HepG2 (cell line): ENCODE measurements around the gene ZDHHC14. TPM values are rescaled to one million over a fixed set of nuclear protein-coding genes. Genes with fewer than 3 reads are reported as not detected.

Experiments used
- FOSL1 ChIP-seq: sonication (generic); formaldehyde crosslinking; IDR thresholded peaks from 2 replicates; pipeline ENCODE4 v1.9.0; 2021; ENCODE audit warnings: missing genetic modification reagents, borderline replicate concordance
- FOSL2 ChIP-seq: sonication (generic); formaldehyde crosslinking; IDR thresholded peaks from 2 replicates; pipeline ENCODE4 v1.4.0; 2020; ENCODE audit warnings: missing genetic modification reagents
- HDAC1 ChIP-seq: sonication (generic); formaldehyde crosslinking; IDR thresholded peaks from 2 replicates; pipeline ENCODE4 v1.5.1; 2020; ENCODE audit warnings: mild to moderate bottlenecking, missing genetic modification reagents
- KDM3A ChIP-seq: IDR thresholded peaks from 2 replicates; pipeline ENCODE4 v1.6.1; 2018; ENCODE audit warnings: low read depth, missing compliant biosample characterization
- MIER2 ChIP-seq: IDR thresholded peaks from 2 replicates; pipeline ENCODE4 v1.6.1; 2016; ENCODE audit warnings: missing biosample characterization, missing genetic modification reagents
- SIN3B ChIP-seq: fragments of 150-350 bp; IDR thresholded peaks from 2 replicates; pipeline ENCODE4 v1.6.1; 2014; ENCODE audit warnings: low read length
- SP140L ChIP-seq: sonication (generic); formaldehyde crosslinking; IDR thresholded peaks from 2 replicates; pipeline ENCODE4 v1.4.0; 2020; ENCODE audit warnings: missing genetic modification reagents, borderline replicate concordance
- ZNF225 ChIP-seq: sonication (generic); formaldehyde crosslinking; IDR thresholded peaks from 2 replicates; pipeline ENCODE4 v1.4.0; 2020; ENCODE audit warnings: mild to moderate bottlenecking, missing genetic modification reagents
- ZSCAN20 ChIP-seq: sonication (generic); formaldehyde crosslinking; IDR thresholded peaks from 2 replicates; pipeline ENCODE4 v1.4.0; 2020; ENCODE audit warnings: missing genetic modification reagents, mild to moderate bottlenecking, borderline replicate concordance
- polyA plus RNA-seq, 8 experiments: library from polyadenylated mRNA; depleted of rRNA in 3 of 8; stranded (reverse) in 7 of 8; unstranded in 1 of 8; fragments of >200 nt; fragmentation: Illumina TruSeq in 4 of 8; extraction: Trizol in 4 of 8; gene quantifications; 2 replicates each; pipeline versions ENCODE4 v1.2.1 to v1.2.3, GENCODE V29; 2011 to 2016; ENCODE audit warnings: low read depth in 4 of 8, missing spikeins in 1 of 8, mixed read lengths in 1 of 8; ENCODE audit not compliant: insufficient read depth in 1 of 8
- total RNA-seq, 5 experiments: library from RNA; depleted of rRNA; stranded (reverse); fragments of >200 nt; fragmentation: Illumina TruSeq; extraction: Trizol; gene quantifications; 2 replicates each; pipeline ENCODE4 v1.2.3, GENCODE V29; 2016; ENCODE audit warnings: low read depth in 1 of 5
- TF ChIP-seq, protein P1 (sequence below): sonication (generic); formaldehyde crosslinking; IDR thresholded peaks from 2 replicates; pipeline ENCODE4 v1.4.0; 2020; ENCODE audit warnings: mild to moderate bottlenecking, missing genetic modification reagents
- TF ChIP-seq, protein P2 (sequence below): sonication (generic); formaldehyde crosslinking; IDR thresholded peaks from 2 replicates; pipeline ENCODE4 v1.4.0; 2020; ENCODE audit warnings: missing genetic modification reagents, borderline replicate concordance
- TF ChIP-seq, protein P3 (sequence below): sonication (generic); formaldehyde crosslinking; IDR thresholded peaks from 2 replicates; pipeline ENCODE4 v1.5.0; 2020; ENCODE audit warnings: missing genetic modification reagents, mild to moderate bottlenecking, borderline replicate concordance
- TF ChIP-seq, protein P4 (sequence below): sonication (generic); formaldehyde crosslinking; IDR thresholded peaks from 2 replicates; pipeline ENCODE4 v1.8.1; 2023; ENCODE audit warnings: missing genetic modification reagents, inconsistent platforms, borderline replicate concordance
- TF ChIP-seq, protein P5 (sequence below): sonication (generic); formaldehyde crosslinking; conservative IDR thresholded peaks from 2 replicates; pipeline ENCODE4 v1.8.0; 2022; ENCODE audit warnings: missing genetic modification reagents
- TF ChIP-seq, protein P6 (sequence below): sonication (generic); formaldehyde crosslinking; IDR thresholded peaks from 2 replicates; pipeline ENCODE4 v1.4.0; 2020; ENCODE audit warnings: missing genetic modification reagents, borderline replicate concordance

The ZDHHC14 gene
- total and polyA plus RNA-seq, 2 of the 13 experiments (the other 11 are each of a cell fraction or from before 2014, with no cell fraction given) = 3.7 to 9.5 TPM

DNA sequence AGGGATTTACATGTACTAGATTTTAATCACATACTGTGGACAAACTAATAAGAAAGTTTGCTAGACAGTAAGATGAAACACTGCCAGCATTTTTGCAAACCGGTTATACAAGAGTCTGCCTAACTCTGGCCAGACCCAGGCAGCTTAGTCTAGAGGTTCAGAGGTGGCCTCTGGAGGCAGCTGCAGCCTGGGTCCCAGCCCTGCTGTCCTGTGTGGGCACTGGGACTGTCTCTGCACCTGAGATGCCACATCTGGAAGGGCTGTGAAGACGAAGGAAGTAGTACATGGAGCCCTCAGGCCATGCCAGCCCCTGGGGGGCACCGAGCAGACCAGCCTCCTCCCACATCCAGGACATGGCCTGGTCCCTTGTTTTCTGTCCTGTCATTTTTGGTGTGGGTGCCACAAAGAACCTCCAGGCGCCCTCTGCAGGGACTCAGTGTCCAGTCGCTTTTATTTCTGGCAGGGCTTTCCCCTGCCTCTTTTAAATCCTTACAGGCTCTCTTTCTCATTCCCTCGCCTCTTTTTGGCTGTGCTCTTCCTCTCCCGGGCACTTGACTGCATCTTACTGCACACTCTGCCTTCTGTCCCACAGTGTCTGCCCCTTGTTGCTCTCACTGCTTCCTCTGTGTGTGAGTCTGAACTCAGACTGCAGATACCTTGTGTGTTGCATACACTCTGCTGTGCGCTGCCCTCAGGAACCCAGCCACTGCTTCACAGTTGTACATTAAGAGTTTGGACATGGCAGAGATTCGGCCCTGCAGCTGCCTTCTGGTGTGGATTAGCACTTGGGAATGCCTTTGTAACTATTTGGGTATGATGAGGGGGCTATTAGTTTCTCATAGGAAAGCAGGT, 216.7 kb downstream of the ZDHHC14 start (continued):
- TF ChIP-seq, protein P1, sequence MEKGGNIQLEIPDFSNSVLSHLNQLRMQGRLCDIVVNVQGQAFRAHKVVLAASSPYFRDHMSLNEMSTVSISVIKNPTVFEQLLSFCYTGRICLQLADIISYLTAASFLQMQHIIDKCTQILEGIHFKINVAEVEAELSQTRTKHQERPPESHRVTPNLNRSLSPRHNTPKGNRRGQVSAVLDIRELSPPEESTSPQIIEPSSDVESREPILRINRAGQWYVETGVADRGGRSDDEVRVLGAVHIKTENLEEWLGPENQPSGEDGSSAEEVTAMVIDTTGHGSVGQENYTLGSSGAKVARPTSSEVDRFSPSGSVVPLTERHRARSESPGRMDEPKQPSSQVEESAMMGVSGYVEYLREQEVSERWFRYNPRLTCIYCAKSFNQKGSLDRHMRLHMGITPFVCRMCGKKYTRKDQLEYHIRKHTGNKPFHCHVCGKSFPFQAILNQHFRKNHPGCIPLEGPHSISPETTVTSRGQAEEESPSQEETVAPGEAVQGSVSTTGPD (CRISPR knock-in tag) = no peak
- TF ChIP-seq, protein P2, sequence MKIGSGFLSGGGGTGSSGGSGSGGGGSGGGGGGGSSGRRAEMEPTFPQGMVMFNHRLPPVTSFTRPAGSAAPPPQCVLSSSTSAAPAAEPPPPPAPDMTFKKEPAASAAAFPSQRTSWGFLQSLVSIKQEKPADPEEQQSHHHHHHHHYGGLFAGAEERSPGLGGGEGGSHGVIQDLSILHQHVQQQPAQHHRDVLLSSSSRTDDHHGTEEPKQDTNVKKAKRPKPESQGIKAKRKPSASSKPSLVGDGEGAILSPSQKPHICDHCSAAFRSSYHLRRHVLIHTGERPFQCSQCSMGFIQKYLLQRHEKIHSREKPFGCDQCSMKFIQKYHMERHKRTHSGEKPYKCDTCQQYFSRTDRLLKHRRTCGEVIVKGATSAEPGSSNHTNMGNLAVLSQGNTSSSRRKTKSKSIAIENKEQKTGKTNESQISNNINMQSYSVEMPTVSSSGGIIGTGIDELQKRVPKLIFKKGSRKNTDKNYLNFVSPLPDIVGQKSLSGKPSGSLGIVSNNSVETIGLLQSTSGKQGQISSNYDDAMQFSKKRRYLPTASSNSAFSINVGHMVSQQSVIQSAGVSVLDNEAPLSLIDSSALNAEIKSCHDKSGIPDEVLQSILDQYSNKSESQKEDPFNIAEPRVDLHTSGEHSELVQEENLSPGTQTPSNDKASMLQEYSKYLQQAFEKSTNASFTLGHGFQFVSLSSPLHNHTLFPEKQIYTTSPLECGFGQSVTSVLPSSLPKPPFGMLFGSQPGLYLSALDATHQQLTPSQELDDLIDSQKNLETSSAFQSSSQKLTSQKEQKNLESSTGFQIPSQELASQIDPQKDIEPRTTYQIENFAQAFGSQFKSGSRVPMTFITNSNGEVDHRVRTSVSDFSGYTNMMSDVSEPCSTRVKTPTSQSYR (CRISPR knock-in tag) = no peak
- TF ChIP-seq, protein P3, sequence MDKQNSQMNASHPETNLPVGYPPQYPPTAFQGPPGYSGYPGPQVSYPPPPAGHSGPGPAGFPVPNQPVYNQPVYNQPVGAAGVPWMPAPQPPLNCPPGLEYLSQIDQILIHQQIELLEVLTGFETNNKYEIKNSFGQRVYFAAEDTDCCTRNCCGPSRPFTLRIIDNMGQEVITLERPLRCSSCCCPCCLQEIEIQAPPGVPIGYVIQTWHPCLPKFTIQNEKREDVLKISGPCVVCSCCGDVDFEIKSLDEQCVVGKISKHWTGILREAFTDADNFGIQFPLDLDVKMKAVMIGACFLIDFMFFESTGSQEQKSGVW (CRISPR knock-in tag) = no peak
- TF ChIP-seq ZSCAN20 (CRISPR knock-in tag) = 0 out of 2 replicates have a peak, but pooled peaks have one; percentile 9
- TF ChIP-seq, protein P4, sequence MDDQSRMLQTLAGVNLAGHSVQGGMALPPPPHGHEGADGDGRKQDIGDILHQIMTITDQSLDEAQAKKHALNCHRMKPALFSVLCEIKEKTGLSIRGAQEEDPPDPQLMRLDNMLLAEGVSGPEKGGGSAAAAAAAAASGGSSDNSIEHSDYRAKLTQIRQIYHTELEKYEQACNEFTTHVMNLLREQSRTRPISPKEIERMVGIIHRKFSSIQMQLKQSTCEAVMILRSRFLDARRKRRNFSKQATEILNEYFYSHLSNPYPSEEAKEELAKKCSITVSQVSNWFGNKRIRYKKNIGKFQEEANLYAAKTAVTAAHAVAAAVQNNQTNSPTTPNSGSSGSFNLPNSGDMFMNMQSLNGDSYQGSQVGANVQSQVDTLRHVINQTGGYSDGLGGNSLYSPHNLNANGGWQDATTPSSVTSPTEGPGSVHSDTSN (CRISPR knock-in tag) = no peak
- peak; percentile 33; the same call in 1 of the 2 replicates for TF ChIP-seq FOSL2 (CRISPR knock-in tag)
- TF ChIP-seq SIN3B = no peak
- no peak for TF ChIP-seq ZNF225 (CRISPR knock-in tag)
- no peak for TF ChIP-seq HDAC1 (CRISPR knock-in tag)
- TF ChIP-seq FOSL1 (CRISPR knock-in tag) = no peak
- TF ChIP-seq, protein P5, sequence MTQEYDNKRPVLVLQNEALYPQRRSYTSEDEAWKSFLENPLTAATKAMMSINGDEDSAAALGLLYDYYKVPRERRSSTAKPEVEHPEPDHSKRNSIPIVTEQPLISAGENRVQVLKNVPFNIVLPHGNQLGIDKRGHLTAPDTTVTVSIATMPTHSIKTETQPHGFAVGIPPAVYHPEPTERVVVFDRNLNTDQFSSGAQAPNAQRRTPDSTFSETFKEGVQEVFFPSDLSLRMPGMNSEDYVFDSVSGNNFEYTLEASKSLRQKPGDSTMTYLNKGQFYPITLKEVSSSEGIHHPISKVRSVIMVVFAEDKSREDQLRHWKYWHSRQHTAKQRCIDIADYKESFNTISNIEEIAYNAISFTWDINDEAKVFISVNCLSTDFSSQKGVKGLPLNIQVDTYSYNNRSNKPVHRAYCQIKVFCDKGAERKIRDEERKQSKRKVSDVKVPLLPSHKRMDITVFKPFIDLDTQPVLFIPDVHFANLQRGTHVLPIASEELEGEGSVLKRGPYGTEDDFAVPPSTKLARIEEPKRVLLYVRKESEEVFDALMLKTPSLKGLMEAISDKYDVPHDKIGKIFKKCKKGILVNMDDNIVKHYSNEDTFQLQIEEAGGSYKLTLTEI (CRISPR knock-in tag) = no peak
- TF ChIP-seq KDM3A (CRISPR knock-in tag) = no peak
- TF ChIP-seq, protein P6, sequence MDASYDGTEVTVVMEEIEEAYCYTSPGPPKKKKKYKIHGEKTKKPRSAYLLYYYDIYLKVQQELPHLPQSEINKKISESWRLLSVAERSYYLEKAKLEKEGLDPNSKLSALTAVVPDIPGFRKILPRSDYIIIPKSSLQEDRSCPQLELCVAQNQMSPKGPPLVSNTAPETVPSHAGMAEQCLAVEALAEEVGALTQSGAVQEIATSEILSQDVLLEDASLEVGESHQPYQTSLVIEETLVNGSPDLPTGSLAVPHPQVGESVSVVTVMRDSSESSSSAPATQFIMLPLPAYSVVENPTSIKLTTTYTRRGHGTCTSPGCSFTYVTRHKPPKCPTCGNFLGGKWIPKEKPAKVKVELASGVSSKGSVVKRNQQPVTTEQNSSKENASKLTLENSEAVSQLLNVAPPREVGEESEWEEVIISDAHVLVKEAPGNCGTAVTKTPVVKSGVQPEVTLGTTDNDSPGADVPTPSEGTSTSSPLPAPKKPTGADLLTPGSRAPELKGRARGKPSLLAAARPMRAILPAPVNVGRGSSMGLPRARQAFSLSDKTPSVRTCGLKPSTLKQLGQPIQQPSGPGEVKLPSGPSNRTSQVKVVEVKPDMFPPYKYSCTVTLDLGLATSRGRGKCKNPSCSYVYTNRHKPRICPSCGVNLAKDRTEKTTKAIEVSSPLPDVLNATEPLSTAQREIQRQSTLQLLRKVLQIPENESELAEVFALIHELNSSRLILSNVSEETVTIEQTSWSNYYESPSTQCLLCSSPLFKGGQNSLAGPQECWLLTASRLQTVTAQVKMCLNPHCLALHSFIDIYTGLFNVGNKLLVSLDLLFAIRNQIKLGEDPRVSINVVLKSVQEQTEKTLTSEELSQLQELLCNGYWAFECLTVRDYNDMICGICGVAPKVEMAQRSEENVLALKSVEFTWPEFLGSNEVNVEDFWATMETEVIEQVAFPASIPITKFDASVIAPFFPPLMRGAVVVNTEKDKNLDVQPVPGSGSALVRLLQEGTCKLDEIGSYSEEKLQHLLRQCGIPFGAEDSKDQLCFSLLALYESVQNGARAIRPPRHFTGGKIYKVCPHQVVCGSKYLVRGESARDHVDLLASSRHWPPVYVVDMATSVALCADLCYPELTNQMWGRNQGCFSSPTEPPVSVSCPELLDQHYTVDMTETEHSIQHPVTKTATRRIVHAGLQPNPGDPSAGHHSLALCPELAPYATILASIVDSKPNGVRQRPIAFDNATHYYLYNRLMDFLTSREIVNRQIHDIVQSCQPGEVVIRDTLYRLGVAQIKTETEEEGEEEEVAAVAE (CRISPR knock-in tag) = no peak
- TF ChIP-seq MIER2 = 0 out of 2 replicates have a peak, but pooled peaks have one; percentile 7
- 0 out of 2 replicates have a peak, but pooled peaks have one; percentile 30 for TF ChIP-seq SP140L (CRISPR knock-in tag)
